Duodenal mucosa (tissue), 2 donors: ENCODE measurements around the gene PTPRC.

Experiments
- H3K27ac ChIP-seq: one replicate; pipeline ENCODE4 v1.7.0; 2013; ENCODE audit warnings: low read depth, low read length
- H3K27me3 ChIP-seq, 2 donors: one replicate each; pipeline ENCODE4 v1.7.0; 2013; ENCODE audit warnings: low read length in 2 of 2, control low read depth in 1 of 2; ENCODE audit not compliant: insufficient read depth in 2 of 2, control insufficient read depth in 1 of 2
- H3K36me3 ChIP-seq, 2 donors: one replicate each; pipeline ENCODE4 v1.7.0; 2013; ENCODE audit warnings: low read length in 2 of 2, control low read depth in 1 of 2; ENCODE audit not compliant: insufficient read depth in 2 of 2, control insufficient read depth in 1 of 2
- H3K4me1 ChIP-seq, 2 donors: one replicate each; pipeline ENCODE4 v1.7.0; 2013; ENCODE audit warnings: low read length in 2 of 2, control low read depth in 1 of 2; ENCODE audit not compliant: insufficient read depth in 2 of 2, control insufficient read depth in 1 of 2
- H3K4me3 ChIP-seq, 2 donors: one replicate each; pipeline ENCODE4 v1.7.0; 2013; ENCODE audit warnings: low read length in 2 of 2, low read depth in 1 of 2
- H3K9ac ChIP-seq, 2 donors: one replicate each; pipeline ENCODE4 v1.7.0; 2013; ENCODE audit warnings: low read length in 2 of 2, low read depth in 1 of 2
- H3K9me3 ChIP-seq, 2 donors: one replicate each; pipeline ENCODE4 v1.7.0; 2013; ENCODE audit warnings: low read length in 2 of 2, control low read depth in 1 of 2; ENCODE audit not compliant: control insufficient read depth in 1 of 2

PTPRC gene

DNA sequence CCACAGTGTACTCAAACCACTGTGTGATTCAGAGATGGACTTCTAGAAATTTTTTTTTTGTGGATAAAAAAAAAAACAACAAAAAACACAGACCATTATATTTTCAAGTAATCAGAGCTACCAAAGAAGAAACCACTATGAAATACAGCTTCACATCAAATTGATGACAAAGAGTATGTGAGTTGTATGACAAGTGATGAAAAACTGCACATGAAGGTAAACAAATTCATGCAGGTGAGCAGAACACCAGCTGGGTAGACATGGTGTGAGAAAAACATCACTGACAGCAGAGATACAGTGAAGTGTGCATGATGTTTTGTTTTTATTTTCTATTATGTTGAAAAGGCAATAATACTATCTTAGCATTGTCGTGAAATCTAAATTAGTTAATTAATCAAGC is 8.0 kb upstream of the PTPRC start:
- no peak overlapping the region for H3K9ac ChIP-seq
- H3K27ac ChIP-seq, result no peak overlapping the region
- no peak overlapping the region for H3K4me3 ChIP-seq
- no peaks in the 10 kb centered on the region for H3K9me3 ChIP-seq
- no peaks in the 10 kb centered on the region for H3K36me3 ChIP-seq
- H3K27me3 ChIP-seq, result no peaks in the 10 kb centered on the region
- no peaks in the 10 kb centered on the region for H3K4me1 ChIP-seq

DNA sequence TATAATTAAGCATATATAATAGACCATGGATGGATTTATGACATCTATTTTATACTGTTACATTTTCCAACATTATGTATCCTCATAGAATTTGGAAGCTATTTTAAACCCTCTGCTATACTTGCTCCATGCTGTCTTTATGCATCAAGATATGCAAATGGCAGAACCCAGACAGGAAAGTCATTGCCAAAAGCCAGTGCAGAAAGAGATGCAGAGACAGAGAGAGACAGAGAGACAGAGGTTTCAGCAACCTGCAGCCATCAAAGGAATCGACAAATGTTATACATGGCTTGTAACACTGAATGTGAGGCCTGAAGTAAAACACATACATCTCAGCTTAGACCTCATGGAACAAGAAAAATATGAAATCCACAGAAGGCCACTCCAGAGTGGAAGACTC is 7.5 kb upstream of the PTPRC start:
- no peaks in the 10 kb centered on the region for H3K4me1 ChIP-seq
- H3K9me3 ChIP-seq, result no peaks in the 10 kb centered on the region
- no peak overlapping the region for H3K27ac ChIP-seq
- no peaks in the 10 kb centered on the region for H3K36me3 ChIP-seq
- no peaks in the 10 kb centered on the region for H3K27me3 ChIP-seq
- no peak overlapping the region for H3K9ac ChIP-seq
- no peak overlapping the region for H3K4me3 ChIP-seq

DNA sequence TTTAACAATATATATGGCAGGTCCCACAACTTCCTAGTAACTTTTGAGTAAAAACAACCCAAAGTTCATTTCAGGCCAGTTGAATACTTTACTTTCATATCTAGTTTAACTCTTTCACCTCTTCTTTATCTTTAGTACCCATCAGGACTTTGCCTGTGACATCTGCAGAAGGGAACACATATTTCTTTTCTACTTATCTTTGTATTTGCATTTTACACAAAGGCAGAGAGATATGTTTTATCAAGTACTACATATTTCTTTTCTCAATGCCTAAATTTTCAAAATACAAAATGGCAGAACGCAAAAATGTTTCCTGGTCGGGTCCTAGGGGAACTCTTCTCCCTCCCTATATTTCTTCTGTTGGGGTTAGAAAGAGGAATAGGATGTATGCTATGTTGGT is 6.8 kb upstream of the PTPRC start:
- no peaks in the 10 kb centered on the region for H3K9me3 ChIP-seq
- no peak overlapping the region for H3K9ac ChIP-seq
- no peak overlapping the region for H3K27ac ChIP-seq
- H3K4me1 ChIP-seq, result no peaks in the 10 kb centered on the region
- H3K27me3 ChIP-seq, result no peaks in the 10 kb centered on the region
- H3K4me3 ChIP-seq, result no peak overlapping the region
- no peaks in the 10 kb centered on the region for H3K36me3 ChIP-seq

DNA sequence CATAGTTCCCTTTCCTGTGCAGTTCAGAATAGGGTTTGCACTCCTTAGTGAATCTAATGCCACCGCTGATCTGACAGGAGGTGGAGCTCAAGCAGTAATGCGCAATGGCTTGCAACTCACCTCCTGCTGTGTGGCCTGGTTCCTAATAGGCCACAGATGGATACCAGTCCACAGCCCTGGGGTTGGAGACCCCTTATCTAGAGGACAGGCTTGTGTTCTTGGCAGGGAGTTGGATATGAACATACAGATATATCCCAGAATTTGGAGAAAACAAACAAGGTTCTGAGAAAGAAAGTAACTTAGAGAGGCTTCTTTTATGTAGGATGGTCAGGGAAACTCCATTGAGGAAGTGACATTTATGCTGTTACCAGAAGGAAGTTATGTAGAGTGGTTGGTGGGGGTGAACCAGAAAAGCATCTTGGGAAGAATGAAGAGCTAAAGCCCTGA is 5.1 kb upstream of the PTPRC start:
- H3K4me3 ChIP-seq, result no peak overlapping the region
- H3K9ac ChIP-seq, result no peak overlapping the region
- no peak overlapping the region for H3K27ac ChIP-seq
- no peaks in the 10 kb centered on the region for H3K9me3 ChIP-seq
- H3K4me1 ChIP-seq, result no peaks in the 10 kb centered on the region
- H3K27me3 ChIP-seq, result no peaks in the 10 kb centered on the region
- no peaks in the 10 kb centered on the region for H3K36me3 ChIP-seq

DNA sequence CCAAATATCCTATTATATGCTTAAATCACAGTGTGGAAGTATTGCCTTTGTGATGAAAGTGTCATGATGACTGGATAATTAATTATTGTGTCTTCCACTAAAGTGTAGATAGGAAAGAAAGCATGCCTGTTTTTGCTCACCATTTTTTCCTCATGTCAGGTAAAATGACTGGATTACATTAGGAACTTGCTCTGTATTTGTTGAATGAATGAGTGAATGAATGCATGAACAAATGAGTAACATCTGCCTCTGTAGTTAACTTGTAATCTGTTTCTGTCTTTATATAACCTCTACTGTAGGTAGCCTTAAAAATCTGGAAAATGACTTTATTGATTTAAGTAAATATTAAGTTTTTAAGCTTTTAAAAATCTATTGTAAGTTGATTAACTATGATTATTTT is 2.9 kb upstream of the PTPRC start:
- Histone ChIP-seq H3K27ac (no peak overlapping the region), H3K4me1 (no peaks in the 10 kb centered on the region), H3K36me3 (no peaks in the 10 kb centered on the region), H3K9me3 (no peaks in the 10 kb centered on the region), H3K4me3 (no peak overlapping the region), H3K27me3 (no peaks in the 10 kb centered on the region), H3K9ac (no peak overlapping the region)

DNA sequence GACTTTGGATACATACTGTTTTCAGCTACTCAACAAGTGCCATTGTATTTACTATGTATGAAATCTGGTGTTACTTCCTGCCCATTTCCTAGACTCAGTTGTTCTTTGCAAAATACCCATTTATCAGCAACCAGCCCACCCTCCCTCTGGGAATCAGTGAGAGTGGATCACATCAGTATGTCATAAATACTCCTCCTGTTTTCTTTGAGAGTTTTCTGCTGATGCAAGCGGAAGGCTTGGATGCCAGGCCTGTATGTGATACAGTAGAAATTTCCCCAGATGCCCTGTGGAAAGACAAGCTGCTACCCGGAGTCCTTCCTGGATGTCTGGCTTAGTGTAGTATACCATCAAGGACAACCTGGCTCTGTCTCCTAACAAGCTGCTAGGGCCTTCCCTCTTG is 2.4 kb upstream of the PTPRC start:
- Histone ChIP-seq H3K4me3 (no peak overlapping the region), H3K9ac (no peak overlapping the region), H3K4me1 (no peaks in the 10 kb centered on the region), H3K27ac (no peak overlapping the region), H3K36me3 (no peaks in the 10 kb centered on the region), H3K27me3 (no peaks in the 10 kb centered on the region), H3K9me3 (no peaks in the 10 kb centered on the region)

DNA sequence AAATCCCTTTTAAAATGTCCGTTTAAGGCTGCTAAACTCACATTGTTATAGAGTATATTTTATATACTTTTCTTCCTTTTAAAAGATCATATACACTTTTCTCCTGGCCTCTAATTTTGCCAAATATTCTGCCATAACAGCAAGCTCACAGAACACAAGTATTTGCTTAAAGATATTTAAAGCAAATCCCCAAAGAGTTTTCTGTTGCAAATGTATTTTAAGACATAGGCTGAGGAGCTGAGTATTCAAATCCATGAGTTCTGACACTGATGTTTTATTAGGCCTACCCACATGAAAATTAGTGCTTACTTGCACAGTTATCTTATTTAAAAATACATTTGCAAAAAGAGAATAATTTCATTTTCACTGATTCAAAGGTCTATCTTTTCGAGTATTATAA is 1.7 kb upstream of the PTPRC start:
- Histone ChIP-seq H3K27ac (no peak overlapping the region), H3K27me3 (no peaks in the 10 kb centered on the region), H3K36me3 (no peaks in the 10 kb centered on the region), H3K4me3 (no peak overlapping the region), H3K9ac (no peak overlapping the region), H3K4me1 (no peaks in the 10 kb centered on the region), H3K9me3 (no peaks in the 10 kb centered on the region)

DNA sequence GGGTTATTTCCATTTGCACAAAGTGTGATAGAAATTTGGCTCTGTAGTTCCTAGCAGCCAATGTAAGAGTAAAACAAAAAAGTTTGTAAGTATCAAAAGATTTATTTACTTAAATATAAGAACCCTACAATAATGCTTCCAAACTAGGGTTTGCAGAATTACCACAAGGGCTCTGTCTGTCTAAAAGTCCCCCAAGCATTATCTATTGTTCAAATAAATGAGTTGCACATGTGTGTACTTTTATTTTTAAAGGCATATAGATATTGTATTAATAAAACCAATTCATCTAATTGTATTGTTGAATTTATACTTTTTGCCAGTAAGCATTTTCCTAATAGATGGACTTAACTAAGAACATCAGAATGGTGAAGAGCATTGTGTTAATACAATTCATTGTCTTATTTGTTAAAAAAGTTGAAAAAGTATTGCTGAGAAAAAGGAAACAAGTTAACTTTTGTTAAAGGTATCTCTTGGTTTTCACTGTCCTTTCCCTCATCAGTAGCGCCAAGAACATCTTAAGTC is 863 bp upstream of the PTPRC start:
- H3K4me3 ChIP-seq, result no peak overlapping the region
- H3K27ac ChIP-seq, result peak overlapping the region; percentile 0
- H3K27me3 ChIP-seq, result no peaks in the 10 kb centered on the region
- no peaks in the 10 kb centered on the region for H3K4me1 ChIP-seq
- H3K9ac ChIP-seq, result no peak overlapping the region
- H3K36me3 ChIP-seq, result no peaks in the 10 kb centered on the region
- H3K9me3 ChIP-seq, result no peaks in the 10 kb centered on the region

DNA sequence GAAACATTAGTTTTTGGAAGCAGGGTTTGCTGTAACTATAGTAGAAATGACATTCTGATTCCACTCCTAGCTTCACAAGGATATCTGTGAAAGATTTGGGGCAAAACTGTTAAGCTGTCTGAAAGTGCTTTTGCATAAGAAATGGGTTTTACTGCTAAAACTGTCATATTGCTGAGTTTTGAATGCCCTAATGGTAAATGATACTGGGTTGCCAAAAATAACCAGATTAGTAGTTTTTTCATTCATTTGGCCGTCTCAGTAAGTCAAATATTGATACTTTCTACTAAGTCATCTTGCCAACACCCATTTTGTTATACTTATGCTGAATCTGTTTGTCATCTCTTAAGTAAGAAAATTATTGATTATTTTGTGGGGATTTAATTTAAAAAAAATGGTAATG is 399 bp upstream of the PTPRC start:
- Histone ChIP-seq H3K27ac (peak overlapping the region; percentile 0), H3K4me3 (no peak overlapping the region), H3K27me3 (no peaks in the 10 kb centered on the region), H3K36me3 (no peaks in the 10 kb centered on the region), H3K9me3 (no peaks in the 10 kb centered on the region), H3K4me1 (no peaks in the 10 kb centered on the region), H3K9ac (no peak overlapping the region)

DNA sequence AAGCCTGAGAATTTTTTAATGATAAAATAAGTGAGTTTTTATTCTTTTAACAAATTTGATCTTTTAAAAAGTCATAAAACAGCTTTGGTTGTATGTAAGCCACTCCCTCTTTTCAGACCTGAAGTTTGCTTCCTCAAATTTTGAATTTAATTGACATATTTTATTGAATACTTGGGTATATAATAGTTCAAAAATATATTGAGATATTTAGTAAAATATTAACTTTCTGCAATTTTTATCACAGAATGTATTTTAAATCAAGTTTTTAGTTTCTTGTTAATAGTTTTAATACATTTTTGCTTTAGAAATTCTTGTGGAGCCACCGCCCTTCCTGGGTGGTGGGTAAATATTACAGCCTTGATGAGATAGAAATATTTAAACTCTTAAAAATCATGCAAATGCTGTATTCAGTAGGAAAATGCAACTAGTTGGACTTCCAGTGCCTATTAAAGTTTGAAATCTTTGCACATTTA is 867 bp downstream of the PTPRC start:
- peak overlapping the region; percentile 10 for H3K27ac ChIP-seq

DNA sequence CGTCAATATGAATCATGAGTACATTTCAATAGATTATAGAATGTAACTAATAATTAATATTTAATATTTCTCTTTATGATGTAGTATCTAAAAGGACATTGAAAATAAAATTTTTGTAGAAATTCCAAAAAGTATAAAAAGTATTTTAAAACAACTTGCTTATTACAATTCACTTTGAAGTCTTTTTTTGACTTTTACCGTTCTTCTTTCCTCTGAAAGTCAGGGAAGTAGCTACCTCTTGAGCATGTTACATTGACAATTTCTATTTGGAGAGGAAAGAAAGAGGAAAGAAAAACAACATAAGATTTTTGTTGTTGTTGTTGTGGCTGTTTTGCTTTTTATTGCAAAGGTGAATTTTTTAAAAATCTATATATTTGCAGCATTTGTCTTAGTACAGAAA is 1.3 kb downstream of the PTPRC start:
- Histone ChIP-seq H3K36me3 (no peaks in the 10 kb centered on the region), H3K4me1 (no peaks in the 10 kb centered on the region), H3K4me3 (peak overlapping the region in 1 of 2 donors; percentile 28), H3K9me3 (no peaks in the 10 kb centered on the region), H3K9ac (peak overlapping the region; percentile 10 to 51), H3K27me3 (no peaks in the 10 kb centered on the region), H3K27ac (no peak overlapping the region)

More for the DNA sequence above, 867 bp downstream of the PTPRC start:
- Histone ChIP-seq H3K36me3 (no peaks in the 10 kb centered on the region), H3K27me3 (no peaks in the 10 kb centered on the region), H3K4me1 (no peaks in the 10 kb centered on the region), H3K9me3 (no peaks in the 10 kb centered on the region), H3K9ac (peak overlapping the region; percentile 10 to 51), H3K4me3 (peak overlapping the region; percentile 28 to 36)
